ENCODE results near the gene MIS18A.
"Not testable (repeated sequence)": the region's sequence is repeated elsewhere in the genome, so short reads cannot be mapped to it uniquely, and the experiment has no call there.

The MIS18A gene

GRCh38 chr21:32312326-32312725 is 33.5 kb upstream of the MIS18A start:
- no peak for TF ChIP-seq POLR2A (IDR thresholded peaks at IDR 0.05; ENCODE audit: low read length)
- TF ChIP-seq GATA1 (IDR thresholded peaks at IDR 0.05; ENCODE audit: low read depth, low read length), result no peak

DNA sequence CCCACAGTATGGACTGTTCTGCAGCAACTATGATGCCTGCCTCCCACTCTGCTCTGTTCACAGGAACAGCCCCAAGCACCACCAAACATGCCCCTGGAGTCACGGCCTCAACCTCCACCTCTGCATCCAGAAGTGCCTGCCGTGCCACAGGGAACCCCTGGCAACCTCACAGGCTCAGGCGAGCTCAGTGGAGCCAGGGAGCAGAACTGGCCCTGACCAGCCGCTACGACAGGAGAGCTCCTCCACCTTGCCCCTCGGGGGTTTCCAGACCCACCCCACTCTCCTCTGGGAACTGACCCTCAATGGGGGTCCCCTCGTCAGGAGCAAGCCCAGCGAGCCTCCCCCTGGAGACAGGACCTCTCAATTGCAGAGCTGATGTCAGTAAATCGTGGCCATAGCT is 32.8 kb upstream of the MIS18A start:
- no peak for DNase-seq
- TF ChIP-seq POLR2A (IDR thresholded peaks at IDR 0.05; ENCODE audit: low read length) (no peak), GATA1 (IDR thresholded peaks at IDR 0.05; ENCODE audit: low read depth, low read length) (no peak)

More at GRCh38 chr21:32312326-32312725, 33.5 kb upstream of the MIS18A start:
- no peak for DNase-seq

DNA sequence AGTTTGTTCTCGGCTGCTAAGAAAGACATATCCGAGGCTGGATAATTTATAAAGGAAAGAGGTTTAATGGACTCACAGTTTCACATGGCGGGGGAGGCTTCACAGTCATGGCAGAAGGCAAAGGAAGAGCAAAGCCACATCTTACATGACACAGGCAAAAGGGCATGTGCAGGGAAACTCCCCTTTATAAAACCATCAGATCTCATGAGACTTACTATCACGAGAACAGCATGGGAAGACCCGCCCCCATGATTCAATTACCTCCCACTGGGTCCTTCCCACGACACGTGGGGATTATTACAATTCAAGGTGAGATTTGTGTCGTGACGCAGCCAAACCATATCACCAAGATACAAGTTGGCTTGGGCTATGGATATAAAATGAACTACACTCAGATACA is 32.1 kb upstream of the MIS18A start:
- not testable (repeated sequence) for DNase-seq

- TF ChIP-seq POLR2A (IDR thresholded peaks at IDR 0.05; ENCODE audit: low read length) (no peak), GATA1 (IDR thresholded peaks at IDR 0.05; ENCODE audit: low read depth, low read length) (no peak)
- DNase-seq, result no peak
These were observed 31.1 kb upstream of the MIS18A start for GRCh38 chr21:32309906-32310460.

DNA sequence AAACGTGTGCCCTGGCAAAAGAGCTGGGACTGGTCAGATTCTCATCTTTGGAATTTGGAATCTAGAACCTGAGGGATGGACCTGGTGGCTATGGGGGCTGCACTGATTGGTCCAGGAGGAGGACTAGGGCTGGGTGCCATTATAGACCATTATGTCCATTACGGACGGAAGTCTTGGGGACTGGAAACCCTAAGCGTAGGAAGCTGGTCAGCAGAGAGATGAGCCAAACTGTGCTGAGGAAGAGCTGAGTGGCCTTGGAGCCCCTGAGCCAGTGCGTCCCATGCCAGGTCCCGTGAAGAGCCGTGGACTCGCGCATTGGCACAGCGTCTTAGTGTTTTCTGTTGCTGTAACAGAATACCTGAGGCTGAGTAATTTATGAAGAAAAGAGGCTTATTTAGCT is 29.8 kb upstream of the MIS18A start:
- no peak for DNase-seq
- TF ChIP-seq GATA1 (IDR thresholded peaks at IDR 0.05; ENCODE audit: low read depth, low read length) (no peak), POLR2A (IDR thresholded peaks at IDR 0.05; ENCODE audit: low read length) (no peak)

GRCh38 chr21:32307706-32308105 is 28.9 kb upstream of the MIS18A start:
- DNase-seq, result no peak
- TF ChIP-seq GATA1 (IDR thresholded peaks at IDR 0.05; ENCODE audit: low read depth, low read length) (no peak), POLR2A (IDR thresholded peaks at IDR 0.05; ENCODE audit: low read length) (no peak)

GRCh38 chr21:32306021-32306780 is 27.4 kb upstream of the MIS18A start:
- DNase-seq, result peak; percentile 10 to 11
- TF ChIP-seq GATA1 (IDR thresholded peaks at IDR 0.05; ENCODE audit: low read depth, low read length) (no peak), POLR2A (IDR thresholded peaks at IDR 0.05; ENCODE audit: low read length) (no peak)

GRCh38 chr21:32304998-32305397 is 26.1 kb upstream of the MIS18A start:
- no peak for TF ChIP-seq GATA1 (IDR thresholded peaks at IDR 0.05; ENCODE audit: low read depth, low read length)
- TF ChIP-seq POLR2A (IDR thresholded peaks at IDR 0.05; ENCODE audit: low read length), result no peak
- DNase-seq, result no peak

DNA sequence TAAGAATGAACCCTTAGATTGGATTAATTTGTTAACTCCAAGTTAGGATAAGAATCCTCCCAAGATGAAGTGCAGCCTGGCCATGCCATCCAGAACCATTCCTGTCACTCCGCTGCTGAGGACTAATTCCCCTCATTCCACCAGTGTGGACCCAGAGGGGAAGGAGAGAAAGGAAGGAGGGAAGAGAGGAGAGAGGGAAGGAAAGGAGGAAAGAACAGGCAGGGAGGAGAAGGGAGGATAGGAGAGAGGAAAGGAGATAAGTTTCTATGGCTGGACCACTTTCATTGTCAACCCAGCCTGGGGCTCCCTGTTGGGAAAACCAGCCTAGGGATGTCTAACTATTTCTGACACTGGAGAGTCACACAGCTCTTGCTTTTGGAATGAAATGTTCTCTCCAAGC is 24.5 kb upstream of the MIS18A start:
- DNase-seq, result no peak
- TF ChIP-seq GATA1 (IDR thresholded peaks at IDR 0.05; ENCODE audit: low read depth, low read length), result no peak
- TF ChIP-seq POLR2A (IDR thresholded peaks at IDR 0.05; ENCODE audit: low read length), result no peak

DNA sequence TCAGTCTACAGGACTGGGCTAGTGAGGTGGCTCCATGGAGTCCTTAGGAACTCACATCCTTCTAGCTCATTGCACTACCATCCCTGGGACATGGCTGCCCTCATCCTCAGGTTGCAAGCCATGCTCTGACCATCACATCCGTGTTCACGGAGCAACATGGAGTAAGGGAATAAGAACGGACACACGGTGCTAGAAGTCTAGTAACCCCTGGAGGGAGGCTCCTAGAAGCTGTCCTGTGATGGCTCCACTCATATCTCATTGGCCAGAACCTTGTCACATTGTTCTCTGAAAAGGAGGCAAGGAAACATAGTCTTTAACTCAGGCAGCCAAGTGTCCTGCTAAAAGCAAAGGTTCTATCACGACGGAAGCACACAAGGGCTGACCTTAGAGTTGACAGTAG is 23.7 kb upstream of the MIS18A start:
- TF ChIP-seq POLR2A (IDR thresholded peaks at IDR 0.05; ENCODE audit: low read length) (no peak), GATA1 (IDR thresholded peaks at IDR 0.05; ENCODE audit: low read depth, low read length) (no peak)
- DNase-seq, result no peak

DNA sequence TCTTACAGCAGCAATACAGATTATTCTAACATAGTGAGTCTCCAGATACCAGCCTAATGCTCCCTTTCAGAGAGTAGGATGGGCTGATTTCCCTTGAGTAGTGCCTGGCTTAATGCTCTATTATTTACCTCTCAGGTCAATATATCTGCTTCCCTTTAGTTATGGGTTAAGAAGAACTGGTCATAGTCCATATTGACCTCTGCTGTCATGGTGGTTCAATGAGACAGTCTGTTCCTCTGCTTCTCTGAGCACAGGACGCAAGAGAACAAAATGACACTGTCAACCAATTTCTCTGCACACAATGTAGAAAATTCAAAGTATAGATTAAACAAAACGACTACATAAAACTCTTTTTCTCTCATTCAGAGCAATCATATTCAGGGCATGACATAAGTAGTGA is 22.7 kb upstream of the MIS18A start:
- DNase-seq, result no peak
- TF ChIP-seq GATA1 (IDR thresholded peaks at IDR 0.05; ENCODE audit: low read depth, low read length), result no peak
- no peak for TF ChIP-seq POLR2A (IDR thresholded peaks at IDR 0.05; ENCODE audit: low read length)

GRCh38 chr21:32300117-32300681 is 21.4 kb upstream of the MIS18A start:
- TF ChIP-seq GATA1 (IDR thresholded peaks at IDR 0.05; ENCODE audit: low read depth, low read length) (no peak), POLR2A (IDR thresholded peaks at IDR 0.05; ENCODE audit: low read length) (no peak)
- DNase-seq, result peak in 1 of 2 experiments; percentile 9

DNA sequence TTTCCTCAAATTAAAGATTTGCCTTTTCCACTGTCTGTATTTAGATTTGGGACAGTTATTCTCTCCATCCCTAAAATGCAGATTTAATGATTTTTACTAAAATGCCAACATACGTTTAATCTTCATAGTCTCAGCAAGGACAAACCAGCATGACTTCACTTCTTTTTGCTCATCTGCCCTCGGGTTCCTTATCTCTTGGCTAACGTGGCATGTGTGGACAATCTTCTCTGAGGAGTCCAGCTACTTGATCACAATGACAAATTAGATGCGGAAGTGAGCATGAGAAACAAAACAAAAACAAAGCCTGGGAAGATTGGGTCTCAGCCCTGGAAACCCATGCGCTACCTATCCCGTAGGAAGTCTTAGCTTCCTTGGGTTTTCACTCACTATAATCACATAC is 20.8 kb upstream of the MIS18A start:
- DNase-seq, result peak in 1 of 2 experiments; percentile 10
- TF ChIP-seq POLR2A (IDR thresholded peaks at IDR 0.05; ENCODE audit: low read length), result no peak
- TF ChIP-seq GATA1 (IDR thresholded peaks at IDR 0.05; ENCODE audit: low read depth, low read length), result no peak

DNA sequence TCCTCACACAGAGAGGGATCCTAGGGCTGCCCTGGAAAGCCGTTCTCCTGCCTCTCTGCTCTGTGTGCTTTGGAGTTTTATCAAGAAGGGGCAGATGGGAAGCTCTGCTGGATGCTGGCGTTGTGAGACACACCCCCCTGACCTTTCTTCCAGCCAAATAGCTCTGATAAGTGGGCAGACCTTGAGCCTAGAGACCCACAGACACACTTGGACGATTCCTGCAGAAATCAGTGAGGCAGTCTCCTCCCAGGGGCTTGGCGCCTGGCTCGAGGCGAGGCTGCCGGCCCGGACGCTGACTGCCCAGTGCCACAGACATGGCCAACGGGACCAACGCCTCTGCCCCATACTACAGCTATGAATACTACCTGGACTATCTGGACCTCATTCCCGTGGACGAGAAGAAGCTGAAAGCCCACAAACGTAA is 19.8 kb upstream of the MIS18A start, which contains the start of gene MRAP:
Gene MRAP, plus strand, starts transcription at position 198 of the 424 bp plus-strand sequence. Its CDS starts 117 bp downstream, at position 315.
- TF ChIP-seq GATA1 (IDR thresholded peaks at IDR 0.05; ENCODE audit: low read depth, low read length), result no peak
- TF ChIP-seq POLR2A (IDR thresholded peaks at IDR 0.05; ENCODE audit: low read length), result no peak
- no peak for DNase-seq

DNA sequence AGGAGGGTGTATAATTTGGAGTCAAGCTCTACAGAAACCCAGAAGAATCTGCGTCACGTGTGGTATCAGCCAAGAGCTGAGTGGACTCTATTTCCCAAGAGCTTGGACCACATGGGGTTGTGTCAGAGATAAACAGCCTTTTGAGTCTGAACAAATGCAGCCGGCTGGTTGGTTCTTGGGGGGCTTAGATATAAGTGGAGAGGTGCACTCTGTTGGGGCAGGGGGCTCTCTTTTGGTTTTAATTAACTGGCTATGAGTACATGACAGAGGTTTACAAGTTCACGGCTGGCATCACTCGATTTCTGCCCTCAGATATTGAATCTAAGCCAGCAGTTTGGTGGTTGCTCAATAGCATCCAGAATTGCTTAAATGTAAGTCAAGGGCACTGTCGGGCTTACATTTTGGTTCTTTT is 19.3 kb upstream of the MIS18A start:
- no peak for DNase-seq
- TF ChIP-seq POLR2A (IDR thresholded peaks at IDR 0.05; ENCODE audit: low read length) (no peak), GATA1 (IDR thresholded peaks at IDR 0.05; ENCODE audit: low read depth, low read length) (no peak)

All from erythroblast (primary cell).